Pancreas (tissue), 10 donors: ENCODE measurements around the gene DIP2B. TPM values are rescaled to one million over a fixed set of nuclear protein-coding genes. Genes with fewer than 3 reads are reported as not detected.

Source experiments
- ATAC-seq, 4 donors: fragments of 200-7000 bp; cut with Tn5 transposase; one replicate each; pipeline versions ENCODE4 v1.8.0 to v1.9.1; 2020; ENCODE audit warnings: mild to moderate bottlenecking in 4 of 4, moderate library complexity in 4 of 4
- DNase-seq, 6 donors: peaks; one replicate each; pipeline ENCODE4 v3.0.0-alpha.2; 2020
- FAIRE-seq: peaks from 2 replicates; lab custom pipeline; 2012; peaks lifted over from hg19 to GRCh38; lab: Jason Lieb, UNC
- H3K27ac ChIP-seq, 4 donors: fragments of 200-600 bp; sonication (generic); 1 replicate in 3 of 4; 2 replicates in 1 of 4; pipeline versions ENCODE4 v1.5.0 to v1.8.0; 2020
- H3K27me3 ChIP-seq, 4 donors: fragments of 200-600 bp; one replicate each; pipeline ENCODE4 v1.8.0; 2021
- H3K36me3 ChIP-seq, 3 donors: fragments of 200-600 bp; sonication (generic) in 1 of 3; one replicate each; pipeline versions ENCODE4 v1.5.0 to v1.8.0; 2020 to 2021
- H3K4me1 ChIP-seq, 3 donors: fragments of 200-600 bp; one replicate each; pipeline ENCODE4 v1.8.0; 2021
- H3K4me3 ChIP-seq, 4 donors: fragments of 200-600 bp; sonication (generic) in 2 of 4; one replicate each; pipeline versions ENCODE4 v1.5.0 to v1.8.0; 2020 to 2021
- H3K9me3 ChIP-seq, 4 donors: fragments of 200-600 bp; one replicate each; pipeline ENCODE4 v1.8.0; 2021
- WGBS, 2 donors: extraction: QIAGEN DNeasy Blood & Tissue Kit; methylation state at CpG; one replicate each; pipeline ENCODE4 v1.1.7; 2013; 5-methylcytosine and 5-hydroxymethylcytosine counted together
- intact Hi-C, 3 donors: fragments of 100-400 bp; cut with DNase I; formaldehyde crosslinking; loops; one replicate each; pipeline versions ENCODE4 v1.11.1 to v1.14.2; 2022
- polyA plus RNA-seq, 2 donors: library from polyadenylated mRNA; stranded (reverse); fragments of 200-250 nt; gene quantifications; one replicate each; pipeline ENCODE4 v1.2.3, GENCODE V29; 2013
- total RNA-seq, 6 donors: library from RNA; stranded (reverse); fragmentation: NEBNext Ultra II Directional in 4 of 6; extraction: Animal tissue kit (Norgen Biotek cat#: 25700) in 4 of 6; gene quantifications; one replicate each; pipeline versions ENCODE4 v1.2.1 to v1.2.4, GENCODE V29; 2021 to 2023
- TF ChIP-seq, protein P1 (sequence below), 4 donors: fragments of 200-600 bp; sonication (generic) in 3 of 4; IDR thresholded peaks; one replicate each; pipeline versions ENCODE4 v1.5.0 to v1.8.0; 2021; ENCODE audit warnings: antibody characterized with exemption in 4 of 4
- donor health status: healthy with polysubstance abuse.
- donor health status: DM: no; HTN: no; CAD: no; lungs with moderate emphysema.
- donor health status: DM: no; HTN: no; CAD: no.
- donor health status: control.
- donor health status: control.
- donor health status: Bipolar disorder and iron deficiency.
- donor health status: DM: yes; HTN: yes; CAD: no.
- donor health status: DM: no; HTN: no; CAD: no.
- donor health status: DM: no; HTN: no; CAD: no.
- donor health status: DM: yes; HTN: yes; CAD: no.

The DIP2B gene
- total and polyA plus RNA-seq, 8 donors: 3.2 to 15.9 (median 9.2) TPM

GRCh38 chr12:50665170-50665569 lies 160.4 kb downstream of the DIP2B start:
- H3K27me3 ChIP-seq: no peaks in the 10 kb centered on the region
- intact Hi-C loops: no loop called here
- no peak for FAIRE-seq
- 85 to 87% methylated on average over 5 of the region's 5 CpGs for WGBS, 2 donors
- H3K4me3 ChIP-seq: no peak overlapping the region
- TF ChIP-seq, protein P1, sequence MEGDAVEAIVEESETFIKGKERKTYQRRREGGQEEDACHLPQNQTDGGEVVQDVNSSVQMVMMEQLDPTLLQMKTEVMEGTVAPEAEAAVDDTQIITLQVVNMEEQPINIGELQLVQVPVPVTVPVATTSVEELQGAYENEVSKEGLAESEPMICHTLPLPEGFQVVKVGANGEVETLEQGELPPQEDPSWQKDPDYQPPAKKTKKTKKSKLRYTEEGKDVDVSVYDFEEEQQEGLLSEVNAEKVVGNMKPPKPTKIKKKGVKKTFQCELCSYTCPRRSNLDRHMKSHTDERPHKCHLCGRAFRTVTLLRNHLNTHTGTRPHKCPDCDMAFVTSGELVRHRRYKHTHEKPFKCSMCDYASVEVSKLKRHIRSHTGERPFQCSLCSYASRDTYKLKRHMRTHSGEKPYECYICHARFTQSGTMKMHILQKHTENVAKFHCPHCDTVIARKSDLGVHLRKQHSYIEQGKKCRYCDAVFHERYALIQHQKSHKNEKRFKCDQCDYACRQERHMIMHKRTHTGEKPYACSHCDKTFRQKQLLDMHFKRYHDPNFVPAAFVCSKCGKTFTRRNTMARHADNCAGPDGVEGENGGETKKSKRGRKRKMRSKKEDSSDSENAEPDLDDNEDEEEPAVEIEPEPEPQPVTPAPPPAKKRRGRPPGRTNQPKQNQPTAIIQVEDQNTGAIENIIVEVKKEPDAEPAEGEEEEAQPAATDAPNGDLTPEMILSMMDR (IDR thresholded peaks at IDR 0.05): no peak
- H3K9me3 ChIP-seq: no peaks in the 10 kb centered on the region
- H3K36me3 ChIP-seq: no peaks in the 10 kb centered on the region
- ATAC-seq: no peak
- DNase-seq: no peak
- H3K4me1 ChIP-seq: peaks cover 0 to 1% (median under 1%) of the 10 kb centered on the region in 3 donors
- peak overlapping the region in 2 of 4 donors; percentile 46 to 57 for H3K27ac ChIP-seq

DNA sequence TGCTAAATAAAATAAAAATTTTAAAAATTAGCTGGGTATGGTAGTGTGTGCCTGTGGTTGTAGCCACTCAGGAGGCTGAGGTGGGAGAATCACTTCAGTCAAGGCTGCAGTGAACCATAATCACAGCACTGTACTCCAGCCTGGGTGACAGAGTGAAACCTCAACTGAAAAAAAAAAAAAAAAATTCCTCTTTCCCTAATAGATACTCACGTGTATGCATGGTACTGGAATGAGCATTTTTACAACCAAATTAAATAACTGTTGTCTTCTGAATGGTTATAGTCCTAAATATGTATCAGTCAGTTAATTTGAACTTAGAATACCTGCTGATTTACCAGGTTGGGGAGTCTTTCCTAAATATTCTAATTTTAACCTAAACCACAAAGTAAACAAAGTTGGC lies 160.8 kb downstream of the DIP2B start:
- WGBS, 2 donors: 65 to 72% methylated on average over 1 of the region's 1 CpG
- TF ChIP-seq, protein P1 (IDR thresholded peaks at IDR 0.05): no peak
- no peak for FAIRE-seq
- intact Hi-C loops: no loop called here
- DNase-seq: no peak
- Histone ChIP-seq H3K27ac (no peak overlapping the region), H3K4me1 (no peaks in the 10 kb centered on the region), H3K9me3 (no peaks in the 10 kb centered on the region), H3K4me3 (no peak overlapping the region), H3K36me3 (no peaks in the 10 kb centered on the region), H3K27me3 (no peaks in the 10 kb centered on the region)
- no peak for ATAC-seq

DNA sequence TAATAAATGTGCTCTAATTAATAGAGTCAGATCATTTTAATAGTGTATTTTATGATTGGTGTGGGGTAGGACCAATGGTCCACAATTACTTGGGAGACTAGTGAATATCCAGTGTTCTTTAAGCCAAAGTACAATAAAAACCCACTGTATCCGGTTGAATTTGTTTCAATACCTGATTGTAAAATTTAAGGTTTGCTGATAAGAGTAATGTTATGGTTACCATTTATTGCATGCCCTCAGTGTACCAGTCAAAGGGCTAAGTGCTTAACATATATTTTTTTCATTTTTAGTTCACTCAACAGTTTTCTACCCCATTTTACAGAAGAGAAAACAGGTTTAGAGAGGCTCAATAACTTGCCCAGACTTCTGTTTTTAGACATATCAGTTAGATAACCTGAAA lies 161.2 kb downstream of the DIP2B start:
- Histone ChIP-seq H3K4me3 (no peak overlapping the region), H3K4me1 (no peaks in the 10 kb centered on the region), H3K27me3 (no peaks in the 10 kb centered on the region), H3K9me3 (no peaks in the 10 kb centered on the region), H3K27ac (no peak overlapping the region), H3K36me3 (peaks cover 0 to under 1% (median 0%) of the 10 kb centered on the region in 3 donors)
- FAIRE-seq: no peak
- no peak for DNase-seq
- 90 to 94% methylated on average over 1 of the region's 1 CpG for WGBS, 2 donors
- ATAC-seq: no peak
- TF ChIP-seq, protein P1 (IDR thresholded peaks at IDR 0.05): no peak
- intact Hi-C loops: no loop called here

DNA sequence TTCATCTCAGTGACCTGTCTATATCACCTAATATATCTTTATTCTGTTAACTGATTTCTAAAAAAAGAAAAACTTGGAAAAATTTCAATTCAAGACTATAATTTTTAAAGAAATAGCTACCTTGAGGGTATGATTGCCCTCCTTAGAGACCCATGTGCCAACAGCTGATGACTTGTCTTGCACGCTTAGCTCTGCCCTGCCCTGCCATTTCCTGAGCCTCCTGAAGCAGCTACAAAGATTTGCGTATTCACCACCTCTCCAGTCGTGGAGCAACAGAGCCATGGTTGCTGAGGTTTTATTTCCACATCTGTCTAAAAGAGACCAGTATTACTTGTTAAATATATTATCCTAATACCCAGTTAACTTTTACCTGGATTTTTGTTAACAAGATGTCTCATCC lies 167.4 kb downstream of the DIP2B start:
- no peak for ATAC-seq
- TF ChIP-seq, protein P1 (IDR thresholded peaks at IDR 0.05): no peak
- Histone ChIP-seq H3K36me3 (peaks cover 0 to 38% (median 0%) of the 10 kb centered on the region in 3 donors), H3K4me3 (no peak overlapping the region), H3K4me1 (no peaks in the 10 kb centered on the region), H3K9me3 (no peaks in the 10 kb centered on the region), H3K27me3 (no peaks in the 10 kb centered on the region), H3K27ac (no peak overlapping the region)
- DNase-seq: no peak
- WGBS, 2 donors: 79 to 85% methylated on average over 3 of the region's 3 CpGs
- intact Hi-C loops: no loop called here
- no peak for FAIRE-seq

DNA sequence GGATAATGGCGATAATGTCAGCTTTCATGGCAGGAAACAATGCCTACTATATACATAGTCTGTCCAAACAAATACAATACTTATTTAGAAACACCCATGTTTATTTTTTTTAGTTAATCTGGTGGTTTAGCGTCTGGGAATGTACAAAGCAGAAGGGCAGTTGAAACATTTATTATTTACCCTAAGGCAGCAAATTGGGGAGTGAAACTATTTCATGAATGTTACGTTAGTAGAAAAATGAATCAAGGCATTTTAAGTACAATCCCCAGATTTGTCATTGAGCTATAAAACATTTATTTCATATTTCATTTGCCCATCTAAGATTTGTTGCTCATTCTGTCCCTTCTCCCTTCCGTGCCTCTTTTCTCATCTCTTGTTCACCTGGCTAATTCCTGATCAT lies 172.0 kb downstream of the DIP2B start:
- ATAC-seq (no peak), FAIRE-seq (no peak), DNase-seq (no peak)
- TF ChIP-seq, protein P1 (IDR thresholded peaks at IDR 0.05): no peak
- intact Hi-C loops: no loop called here
- Histone ChIP-seq H3K27ac (no peak overlapping the region), H3K9me3 (no peaks in the 10 kb centered on the region), H3K4me3 (no peak overlapping the region), H3K27me3 (no peaks in the 10 kb centered on the region), H3K36me3 (peaks cover 0 to 30% (median 0%) of the 10 kb centered on the region in 3 donors), H3K4me1 (no peaks in the 10 kb centered on the region)
- 95 to 97% methylated on average over 4 of the region's 4 CpGs for WGBS, 2 donors
